NCI-H2081 treated with DMSO at 0.1 percent for 48 hours (cell line): ENCODE data around the gene KDM4D.
"Not testable (repeated sequence)": the region's sequence is repeated elsewhere in the genome, so short reads cannot be mapped to it uniquely, and the experiment has no call there.

Experiments used
- DNase-seq: peaks from one replicate; lab custom pipeline; 2025; lab: John Stamatoyannopoulos, UW

Gene KDM4D

DNA sequence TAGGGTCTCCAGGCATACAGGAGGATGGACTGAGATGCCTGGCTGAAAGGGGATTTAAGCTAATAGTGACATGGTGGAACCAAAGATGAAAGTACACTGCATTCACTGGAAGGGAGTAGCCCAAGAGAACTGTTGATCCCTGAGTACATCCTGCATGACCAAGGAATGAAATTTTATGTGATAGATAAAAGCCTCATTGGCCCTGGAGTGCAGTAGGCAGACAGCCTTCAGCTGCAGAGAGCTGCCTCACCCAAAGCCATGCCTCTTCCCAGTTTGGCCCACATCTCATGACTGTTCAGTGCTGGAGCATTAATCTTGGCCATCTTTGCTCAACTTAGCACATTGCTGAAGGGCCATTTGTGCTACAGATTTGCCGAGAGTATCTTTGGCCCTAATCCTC, 59.5 kb downstream of the KDM4D start:
- no peak for DNase-seq

DNA sequence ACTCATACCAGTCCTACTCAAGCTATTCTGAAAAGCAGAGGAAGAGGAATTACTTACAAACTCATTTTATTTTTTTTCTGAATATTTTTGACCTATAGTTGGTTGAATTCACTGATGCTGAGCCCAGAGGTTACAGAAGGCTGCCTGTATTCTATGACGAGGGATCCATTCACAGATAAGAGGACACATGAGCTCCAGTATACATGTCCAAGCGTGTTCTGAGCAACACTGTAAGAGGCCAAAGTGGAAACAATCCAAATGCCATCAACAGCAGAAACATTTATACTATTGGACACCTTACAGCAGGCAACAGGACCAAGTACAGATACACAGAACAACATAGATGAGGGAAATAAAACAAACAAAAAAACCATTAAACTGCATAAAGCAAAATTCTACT, 61.8 kb downstream of the KDM4D start:
- no peak for DNase-seq

DNA sequence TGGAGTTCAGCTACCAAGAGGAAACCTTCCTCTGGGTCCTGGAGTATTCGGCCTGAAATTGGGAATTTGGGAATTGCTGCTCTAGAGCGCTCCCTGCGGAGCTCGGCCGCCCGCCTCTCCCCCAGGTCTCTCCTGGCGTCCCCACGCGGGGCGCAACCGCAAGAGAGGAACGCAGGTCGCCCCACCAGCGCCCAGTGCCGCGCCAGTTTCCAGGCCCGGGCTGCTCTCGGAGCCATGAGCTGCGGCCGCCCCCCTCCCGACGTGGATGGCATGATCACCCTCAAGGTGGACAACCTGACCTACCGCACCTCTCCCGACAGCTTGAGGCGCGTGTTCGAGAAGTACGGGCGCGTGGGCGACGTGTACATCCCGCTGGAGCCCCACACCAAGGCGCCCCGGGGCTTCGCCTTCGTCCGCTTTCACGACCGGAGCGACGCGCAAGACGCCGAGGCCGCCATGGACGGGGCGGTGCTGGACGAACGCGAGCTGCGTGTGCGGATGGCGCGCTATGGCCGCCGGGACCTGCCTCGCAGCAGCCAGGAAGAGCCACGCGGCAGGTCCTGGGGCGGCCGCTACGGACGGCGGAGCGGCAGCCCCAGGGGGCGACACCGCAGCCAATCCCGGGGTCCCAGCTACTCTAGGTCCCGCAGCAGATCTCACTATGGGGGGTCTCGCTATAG, 64.0 kb downstream of the KDM4D start:
- not testable (repeated sequence) for DNase-seq

DNA sequence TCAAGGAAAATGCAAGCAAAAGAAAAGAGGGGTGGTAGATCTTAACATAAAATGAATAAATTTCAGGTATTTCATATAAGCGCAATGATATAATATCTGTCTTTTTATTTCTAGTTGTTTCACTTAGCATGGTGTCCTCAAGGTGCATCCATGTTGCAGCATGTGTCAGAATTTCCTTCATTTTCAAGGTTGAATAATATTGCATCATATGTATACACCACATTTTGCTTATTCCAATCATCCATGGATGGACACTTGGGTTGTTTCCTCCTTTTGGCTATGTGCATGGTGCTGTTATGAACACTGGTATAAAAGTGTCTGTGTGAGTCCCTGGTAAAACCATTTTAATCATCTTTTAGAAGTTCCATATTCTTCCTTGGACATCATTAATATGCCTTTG, 68.7 kb downstream of the KDM4D start:
- DNase-seq = no peak

DNA sequence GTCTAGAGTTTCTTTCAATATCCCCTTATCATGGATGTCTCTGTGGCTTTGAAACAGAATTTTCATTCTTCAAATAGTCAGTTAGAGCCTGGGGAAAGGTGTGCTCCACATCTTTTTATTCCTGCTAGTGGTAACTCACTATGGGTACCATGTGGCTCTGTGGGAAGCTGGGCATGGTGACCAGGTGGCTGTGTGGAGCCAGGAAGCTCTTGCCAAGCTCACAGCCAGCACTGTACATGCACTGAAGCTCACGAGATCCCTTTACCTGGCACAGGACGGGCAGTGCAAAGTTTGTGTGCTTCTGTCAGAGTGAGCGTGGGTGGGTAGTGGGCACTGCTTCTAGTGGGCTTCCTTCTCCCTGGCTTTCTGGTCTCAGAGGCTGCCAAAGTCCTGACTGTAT, 69.4 kb downstream of the KDM4D start:
- no peak for DNase-seq

DNA sequence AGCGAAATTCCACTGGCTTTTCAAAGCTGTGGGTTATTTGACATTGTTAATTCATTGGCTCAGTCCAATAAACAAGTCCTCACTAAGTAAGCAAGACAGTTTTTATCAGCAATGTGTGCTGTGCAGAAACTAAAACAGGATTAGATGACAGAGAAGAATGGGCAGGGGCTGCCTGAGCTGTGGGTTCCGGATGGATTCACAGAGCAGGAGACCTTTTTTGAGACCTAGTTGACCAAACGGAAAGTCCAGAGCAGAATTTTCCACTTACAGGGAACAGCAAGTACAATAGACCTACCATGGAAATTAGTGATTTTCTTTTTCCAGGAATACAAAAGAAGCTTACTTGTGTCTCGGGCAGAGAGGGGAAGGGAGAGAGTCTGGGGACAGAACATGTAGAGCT, 70.5 kb downstream of the KDM4D start:
- no peak for DNase-seq

DNA sequence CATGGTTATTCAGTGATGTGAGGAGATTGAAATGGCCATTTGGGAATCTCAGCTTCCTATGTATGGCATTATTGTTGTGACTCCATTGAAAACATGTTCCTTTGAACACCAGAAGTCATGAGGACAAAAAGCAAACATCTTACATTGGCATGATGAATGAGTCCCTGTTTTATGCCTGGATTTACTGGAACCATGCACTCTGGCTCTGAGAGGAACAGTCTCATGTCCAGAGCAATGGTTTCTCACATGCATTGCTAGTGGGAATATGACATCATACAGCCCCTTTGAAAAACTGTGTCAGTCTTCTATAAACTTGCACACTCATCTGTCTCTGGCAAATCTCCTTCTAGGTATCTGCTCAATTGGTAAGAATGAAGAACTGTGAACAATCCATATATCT, 72.3 kb downstream of the KDM4D start:
- no peak for DNase-seq
